HAP-1 (cell line): ENCODE data around the gene HOXA10.
A peak's percentile ranks its signal among the peaks of the same experiment; 100 is the strongest.

Experiments
- DNase-seq, 2 experiments: peaks; one replicate each; pipeline ENCODE4 v3.0.0-alpha.2; 2016 to 2020; ENCODE audit warnings: low spot score in 2 of 2
- H3K27me3 ChIP-seq: fragments of 250-450 bp; sonication (Bioruptor Pico); 2 replicates; pipeline ENCODE4 v1.5.1; 2020; ENCODE audit warnings: low read depth, mild to moderate bottlenecking, moderate library complexity
- H3K36me3 ChIP-seq: fragments of 250-450 bp; sonication (Bioruptor Pico); replicated peaks from 2 replicates; pipeline ENCODE4 v1.5.1; 2020; ENCODE audit warnings: mild to moderate bottlenecking
- H3K4me1 ChIP-seq: fragments of 250-450 bp; sonication (Bioruptor Pico); 2 replicates; pipeline ENCODE4 v1.5.1; 2020; ENCODE audit warnings: mild to moderate bottlenecking
- H3K4me3 ChIP-seq: fragments of 250-450 bp; sonication (Bioruptor Pico); 2 replicates; pipeline ENCODE4 v1.5.1; 2020; ENCODE audit warnings: mild to moderate bottlenecking, moderate library complexity
- H3K9me3 ChIP-seq: fragments of 250-450 bp; sonication (Bioruptor Pico); 2 replicates; pipeline ENCODE4 v1.5.1; 2020; ENCODE audit warnings: mild to moderate bottlenecking, moderate library complexity
- in situ Hi-C: fragments of 300-500 bp; cut with MboI; formaldehyde crosslinking; loops from 3 replicates; pipeline ENCODE4 v1.14.3; 2020; ENCODE audit warnings: low sequenced_read_pairs, inconsistent platforms, mixed read lengths

The HOXA10 gene

DNA sequence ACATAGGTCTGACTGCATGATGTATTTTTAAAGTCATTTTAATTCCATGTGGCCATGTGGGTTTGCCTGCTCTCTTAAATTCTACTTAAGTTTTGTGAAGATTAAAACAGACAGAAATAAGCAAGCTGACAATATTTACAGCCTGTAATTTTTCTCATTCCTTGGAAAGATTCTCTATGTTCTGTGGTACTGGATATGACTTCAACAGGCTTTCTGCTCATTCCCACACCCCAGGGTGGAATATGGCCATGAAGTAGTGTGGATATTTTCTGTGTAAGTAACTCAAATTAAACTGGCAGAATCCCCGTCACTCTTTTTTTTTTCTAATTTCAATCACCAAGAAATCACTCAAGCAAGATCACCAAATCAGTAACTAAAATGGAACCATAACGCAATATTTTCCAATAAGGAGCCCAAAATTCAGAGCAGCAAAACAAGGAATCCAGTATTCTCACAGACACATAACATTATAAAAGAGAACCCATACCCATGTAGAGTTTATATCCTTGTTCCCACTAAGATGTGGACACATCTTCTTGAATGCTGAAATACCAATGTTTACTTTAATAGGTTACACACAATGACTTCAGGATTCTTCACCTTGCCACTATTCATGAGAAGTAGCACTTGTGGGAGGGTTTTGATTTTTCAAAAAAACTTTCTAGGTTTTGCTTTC, 36.3 kb downstream of the HOXA10 start:
- in situ Hi-C loops: no loop called here

GRCh38 chr7:27134392-27134791, 39.7 kb downstream of the HOXA10 start:
- in situ Hi-C loops: no loop called here
- no peak for DNase-seq
- Histone ChIP-seq H3K36me3 (peaks cover 18% of the 10 kb centered on the region), H3K27me3 (no peaks in the 10 kb centered on the region), H3K4me1 (0 out of 2 replicates have a peak, but pooled peaks cover 2% of the 10 kb centered on the region), H3K4me3 (no peak overlapping the region), H3K9me3 (no peaks in the 10 kb centered on the region)

More for the DNA sequence above, 36.3 kb downstream of the HOXA10 start:
- Histone ChIP-seq H3K4me1 (0 out of 2 replicates have a peak, but pooled peaks cover 2% of the 10 kb centered on the region), H3K9me3 (no peaks in the 10 kb centered on the region), H3K4me3 (no peak overlapping the region), H3K27me3 (no peaks in the 10 kb centered on the region), H3K36me3 (peaks cover 26% of the 10 kb centered on the region)
- no peak for DNase-seq

- H3K36me3 ChIP-seq: peaks cover 26% of the 10 kb centered on the region
- 0 out of 2 replicates have a peak, but pooled peaks cover 2% of the 10 kb centered on the region for H3K4me1 ChIP-seq
- no peak for DNase-seq
- in situ Hi-C loops: no loop called here
- H3K27me3 ChIP-seq: no peaks in the 10 kb centered on the region
- no peaks in the 10 kb centered on the region for H3K9me3 ChIP-seq
- no peak overlapping the region for H3K4me3 ChIP-seq
Measured at GRCh38 chr7:27133409-27134231, 40.5 kb downstream of the HOXA10 start.

DNA sequence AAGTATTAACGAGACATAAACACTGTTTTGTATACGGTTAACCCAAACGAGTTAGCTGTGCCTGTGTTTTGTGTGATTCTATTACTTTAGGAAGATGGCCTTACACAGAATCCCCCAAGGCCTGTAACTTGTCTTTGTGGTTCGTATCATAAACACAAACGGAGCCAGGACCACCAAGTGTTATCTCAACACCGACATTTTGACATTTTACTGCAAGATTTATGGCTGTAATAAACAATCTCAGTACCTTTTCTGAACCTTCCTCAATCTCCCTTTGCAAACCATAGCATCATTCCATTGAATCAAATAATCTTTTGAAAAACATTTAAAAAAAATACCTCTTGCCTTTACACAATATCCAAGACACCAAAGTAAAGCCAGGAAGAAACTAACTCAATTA, 41.1 kb downstream of the HOXA10 start:
- in situ Hi-C loops: no loop called here
- Histone ChIP-seq H3K9me3 (no peaks in the 10 kb centered on the region), H3K4me1 (peaks cover 3% of the 10 kb centered on the region; the same call in 1 of the 2 replicates), H3K27me3 (no peaks in the 10 kb centered on the region), H3K4me3 (no peak overlapping the region), H3K36me3 (peaks cover 22% of the 10 kb centered on the region)
- DNase-seq: no peak

- peaks cover 14% of the 10 kb centered on the region; the same call in 1 of the 2 replicates for H3K36me3 ChIP-seq
- no peak overlapping the region for H3K4me3 ChIP-seq
- H3K9me3 ChIP-seq: no peaks in the 10 kb centered on the region
- peaks cover 9% of the 10 kb centered on the region for H3K4me1 ChIP-seq
- DNase-seq: no peak
- H3K27me3 ChIP-seq: no peaks in the 10 kb centered on the region
- in situ Hi-C loops: no loop called here
Measured at GRCh38 chr7:27132214-27132613, 41.9 kb downstream of the HOXA10 start.

DNA sequence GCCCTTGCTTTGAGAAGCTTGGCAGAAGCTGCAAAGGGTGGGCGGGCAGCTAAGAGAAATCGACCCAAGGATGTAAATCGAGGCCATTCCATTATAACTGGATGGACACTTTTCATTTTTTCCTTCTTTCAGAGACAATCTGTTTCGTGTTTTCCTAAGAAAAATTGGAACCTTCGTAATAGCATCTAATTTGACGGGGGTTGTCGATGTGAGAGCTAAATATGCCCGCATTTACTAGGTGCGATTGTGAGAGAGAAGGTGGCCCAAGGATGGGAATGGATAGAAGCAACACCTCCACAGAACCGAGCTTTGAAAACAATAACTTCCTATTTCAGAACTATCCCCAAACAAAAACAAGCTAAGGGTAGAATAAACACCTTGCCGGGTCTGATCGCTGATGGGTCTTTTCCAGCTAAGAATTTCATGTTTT, 42.7 kb downstream of the HOXA10 start:
- Histone ChIP-seq H3K27me3 (no peaks in the 10 kb centered on the region), H3K4me1 (peaks cover 17% of the 10 kb centered on the region), H3K4me3 (no peak overlapping the region), H3K36me3 (peaks cover 14% of the 10 kb centered on the region; the same call in 1 of the 2 replicates), H3K9me3 (no peaks in the 10 kb centered on the region)
- DNase-seq: no peak
- in situ Hi-C loops: no loop called here

DNA sequence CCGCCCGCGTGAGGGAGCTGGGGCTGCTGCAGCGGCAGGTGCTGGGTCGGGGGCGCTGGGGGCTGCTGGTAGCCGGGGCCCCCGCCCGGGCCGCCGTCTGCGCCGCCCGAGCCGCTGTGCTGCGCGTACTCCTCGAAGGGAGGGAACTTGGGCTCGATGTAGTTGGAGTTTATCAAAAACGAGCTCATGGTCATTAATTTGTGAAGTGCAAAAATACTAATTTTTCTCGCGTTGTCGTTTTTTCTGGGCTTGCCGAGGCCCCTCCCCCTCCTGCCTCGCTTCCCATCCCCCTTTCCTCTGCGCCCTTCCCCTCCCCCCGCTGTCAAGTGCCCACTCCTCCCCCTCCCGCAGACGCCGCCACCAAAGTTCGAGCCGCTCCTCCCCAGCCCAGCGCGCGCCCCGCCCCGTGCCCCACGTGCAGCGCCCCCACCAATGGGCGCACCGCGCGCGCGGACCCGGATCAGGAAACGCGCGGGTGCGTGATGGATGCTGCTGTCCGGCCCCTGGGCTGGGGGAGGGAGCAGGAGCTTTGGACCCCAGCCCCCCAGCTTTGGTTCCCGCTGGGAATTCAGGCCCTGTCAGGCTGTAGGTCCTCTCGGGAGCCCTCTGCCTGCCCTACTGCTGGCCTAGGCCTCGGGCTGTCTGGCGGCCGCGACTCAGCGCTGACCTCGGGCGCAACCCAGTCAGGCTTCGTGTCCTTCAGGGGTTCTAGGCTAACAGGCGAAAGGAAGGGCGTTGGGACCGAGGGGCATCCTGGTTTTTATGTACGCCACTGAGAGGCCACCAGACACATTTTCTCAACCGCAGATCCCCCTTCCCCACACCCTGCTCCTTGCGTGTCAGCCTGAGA, 43.4 kb downstream of the HOXA10 start, which contains the start of gene HOXA4:
Gene HOXA4, minus strand, starts transcription at position 218 of the 850 bp plus-strand sequence. Its CDS starts 24 bp downstream, at position 194.
- Histone ChIP-seq H3K4me3 (no peak within 1 kb of the TSS), H3K4me1 (peaks cover 17% of the 10 kb centered on the region), H3K9me3 (no peaks in the 10 kb centered on the region), H3K36me3 (peaks cover 14% of the 10 kb centered on the region; the same call in 1 of the 2 replicates), H3K27me3 (no peaks in the 10 kb centered on the region)
- DNase-seq: no peak
- in situ Hi-C loops: no loop called here

- no peak overlapping the region for H3K4me3 ChIP-seq
- DNase-seq: no peak
- H3K27me3 ChIP-seq: no peaks in the 10 kb centered on the region
Measured at GRCh38 chr7:27129729-27130539, 44.2 kb downstream of the HOXA10 start.

DNA sequence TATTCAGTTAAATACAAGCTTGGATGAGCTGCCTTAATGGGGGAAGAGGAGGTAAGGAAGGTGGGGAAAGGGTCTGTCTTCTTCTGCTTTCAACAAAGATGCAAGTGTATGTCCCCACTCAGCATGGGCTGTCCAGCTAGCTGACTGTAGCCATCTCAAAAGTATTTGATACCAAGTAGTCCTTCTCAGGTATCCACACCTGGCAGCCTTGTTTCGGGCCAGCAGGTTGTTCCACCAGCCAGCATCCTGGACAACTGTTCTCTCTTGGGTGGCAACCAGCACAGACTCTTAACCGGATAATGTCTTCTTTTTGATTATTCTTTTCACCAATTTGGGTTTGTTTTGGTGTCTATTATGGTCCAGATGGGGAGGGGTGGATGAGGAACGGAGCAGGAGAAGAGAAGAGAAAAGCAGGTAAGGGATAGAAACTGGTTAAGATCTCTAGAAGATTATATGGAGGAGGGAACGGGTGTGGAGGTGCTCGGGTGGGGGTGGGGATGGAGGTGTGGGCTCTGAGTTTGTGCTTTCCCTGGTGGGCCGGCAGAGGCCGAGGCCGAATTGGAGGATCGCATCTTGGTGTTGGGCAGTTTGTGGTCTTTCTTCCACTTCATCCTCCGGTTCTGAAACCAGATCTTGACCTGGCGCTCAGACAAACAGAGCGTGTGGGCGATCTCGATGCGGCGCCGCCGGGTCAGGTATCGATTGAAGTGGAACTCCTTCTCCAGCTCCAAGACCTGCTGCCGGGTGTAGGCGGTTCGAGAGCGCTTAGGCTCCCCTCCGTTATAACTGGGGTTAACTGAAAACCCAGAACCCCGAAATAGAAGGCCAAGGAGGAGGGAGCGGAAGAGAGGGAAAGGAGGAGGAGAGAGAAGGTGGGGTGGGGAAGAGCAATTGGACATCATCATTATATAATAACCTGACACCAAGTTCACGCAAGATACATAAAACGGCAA, 45.1 kb downstream of the HOXA10 start:
- Histone ChIP-seq H3K4me3 (no peak overlapping the region), H3K36me3 (peaks cover 14% of the 10 kb centered on the region; the same call in 1 of the 2 replicates), H3K9me3 (no peaks in the 10 kb centered on the region), H3K27me3 (no peaks in the 10 kb centered on the region), H3K4me1 (peaks cover 17% of the 10 kb centered on the region)
- in situ Hi-C loops: no loop called here
- DNase-seq: no peak

More at GRCh38 chr7:27129729-27130539, 44.2 kb downstream of the HOXA10 start:
- Histone ChIP-seq H3K36me3 (peaks cover 14% of the 10 kb centered on the region; the same call in 1 of the 2 replicates), H3K9me3 (no peaks in the 10 kb centered on the region), H3K4me1 (peaks cover 17% of the 10 kb centered on the region)
- in situ Hi-C loops: no loop called here

GRCh38 chr7:27128034-27128433, 46.1 kb downstream of the HOXA10 start:
- peaks cover 17% of the 10 kb centered on the region for H3K4me1 ChIP-seq
- peaks cover 14% of the 10 kb centered on the region; the same call in 1 of the 2 replicates for H3K36me3 ChIP-seq
- in situ Hi-C loops: no loop called here
- H3K9me3 ChIP-seq: no peaks in the 10 kb centered on the region
- H3K27me3 ChIP-seq: no peaks in the 10 kb centered on the region
- H3K4me3 ChIP-seq: no peak overlapping the region
- DNase-seq: no peak

GRCh38 chr7:27126596-27127327, 47.4 kb downstream of the HOXA10 start:
- H3K27me3 ChIP-seq: no peaks in the 10 kb centered on the region
- DNase-seq: peak in 1 of 2 experiments; percentile 69
- peaks cover 14% of the 10 kb centered on the region; the same call in 1 of the 2 replicates for H3K36me3 ChIP-seq
- in situ Hi-C loops: no loop called here
- H3K9me3 ChIP-seq: no peaks in the 10 kb centered on the region
- peaks cover 17% of the 10 kb centered on the region for H3K4me1 ChIP-seq
- H3K4me3 ChIP-seq: no peak overlapping the region
